GM21723 (cell line): Measurements from ENCODE around the gene PAK4.

Experiments
- ATAC-seq: cut with Tn5 transposase; IDR thresholded peaks from one replicate; pipeline ENCODE4 v1.9.1; 2021; ENCODE audit warnings: mild to moderate bottlenecking, moderate library complexity; ENCODE audit not compliant: unreplicated experiment

PAK4 gene

GRCh38 chr19:39145180-39145953, 19.8 kb downstream of the PAK4 start:
- ATAC-seq = no peak

GRCh38 chr19:39146091-39146490, 20.5 kb downstream of the PAK4 start:
- ATAC-seq = no peak

GRCh38 chr19:39146686-39147450, 21.3 kb downstream of the PAK4 start:
- ATAC-seq = no peak

GRCh38 chr19:39147480-39147879, 21.9 kb downstream of the PAK4 start:
- ATAC-seq = no peak

GRCh38 chr19:39148939-39149529, 23.4 kb downstream of the PAK4 start:
- no peak for ATAC-seq

- ATAC-seq = no peak
Observed at GRCh38 chr19:39150235-39150634, 24.6 kb downstream of the PAK4 start.

GRCh38 chr19:39150807-39151600, 25.4 kb downstream of the PAK4 start:
- ATAC-seq = no peak

- ATAC-seq = no peak
Observed at GRCh38 chr19:39152066-39152465, 26.5 kb downstream of the PAK4 start.

GRCh38 chr19:39154100-39154628, 28.6 kb downstream of the PAK4 start:
- ATAC-seq = no peak

GRCh38 chr19:39154629-39155100, 29.1 kb downstream of the PAK4 start:
- no peak for ATAC-seq

GRCh38 chr19:39155114-39155700, 29.6 kb downstream of the PAK4 start:
- no peak for ATAC-seq

GRCh38 chr19:39155741-39156140, 30.2 kb downstream of the PAK4 start:
- no peak for ATAC-seq

- no peak for ATAC-seq
Observed at GRCh38 chr19:39156326-39157230, 31.0 kb downstream of the PAK4 start.

- no peak for ATAC-seq
Observed at GRCh38 chr19:39157275-39157996, 31.9 kb downstream of the PAK4 start.

- no peak for ATAC-seq
Observed at GRCh38 chr19:39157997-39158389, 32.4 kb downstream of the PAK4 start.

GRCh38 chr19:39158646-39159260, 33.2 kb downstream of the PAK4 start:
- ATAC-seq = no peak

- no peak for ATAC-seq
Observed at GRCh38 chr19:39160523-39160861, 34.9 kb downstream of the PAK4 start.
